NB4 (cell line): Measurements from ENCODE around the gene BCL11A.

ENCODE experiments used
- DNase-seq: peaks from one replicate; pipeline ENCODE4 v3.0.0; 2010; ENCODE audit warnings: low read depth
- H3K4me3 ChIP-seq: one replicate; pipeline ENCODE4 v1.5.1; 2011; ENCODE audit warnings: mild to moderate bottlenecking, low read depth, low read length, moderate library complexity
- CTCF ChIP-seq: IDR thresholded peaks from one replicate; pipeline ENCODE4 v1.5.1; 2012; ENCODE audit warnings: low read depth, low read length
- MAX ChIP-seq: IDR thresholded peaks from 2 replicates; pipeline ENCODE4 v1.6.1; 2011; ENCODE audit warnings: low read depth, low read length
- MYC ChIP-seq: IDR thresholded peaks from 2 replicates; pipeline ENCODE4 v1.6.1; 2011; ENCODE audit warnings: low read depth, low read length
- POLR2A ChIP-seq: IDR thresholded peaks from 2 replicates; pipeline ENCODE4 v1.6.1; 2011; ENCODE audit warnings: mild to moderate bottlenecking; ENCODE audit not compliant: insufficient read length; ENCODE audit errors: extremely low read depth

The BCL11A gene

DNA sequence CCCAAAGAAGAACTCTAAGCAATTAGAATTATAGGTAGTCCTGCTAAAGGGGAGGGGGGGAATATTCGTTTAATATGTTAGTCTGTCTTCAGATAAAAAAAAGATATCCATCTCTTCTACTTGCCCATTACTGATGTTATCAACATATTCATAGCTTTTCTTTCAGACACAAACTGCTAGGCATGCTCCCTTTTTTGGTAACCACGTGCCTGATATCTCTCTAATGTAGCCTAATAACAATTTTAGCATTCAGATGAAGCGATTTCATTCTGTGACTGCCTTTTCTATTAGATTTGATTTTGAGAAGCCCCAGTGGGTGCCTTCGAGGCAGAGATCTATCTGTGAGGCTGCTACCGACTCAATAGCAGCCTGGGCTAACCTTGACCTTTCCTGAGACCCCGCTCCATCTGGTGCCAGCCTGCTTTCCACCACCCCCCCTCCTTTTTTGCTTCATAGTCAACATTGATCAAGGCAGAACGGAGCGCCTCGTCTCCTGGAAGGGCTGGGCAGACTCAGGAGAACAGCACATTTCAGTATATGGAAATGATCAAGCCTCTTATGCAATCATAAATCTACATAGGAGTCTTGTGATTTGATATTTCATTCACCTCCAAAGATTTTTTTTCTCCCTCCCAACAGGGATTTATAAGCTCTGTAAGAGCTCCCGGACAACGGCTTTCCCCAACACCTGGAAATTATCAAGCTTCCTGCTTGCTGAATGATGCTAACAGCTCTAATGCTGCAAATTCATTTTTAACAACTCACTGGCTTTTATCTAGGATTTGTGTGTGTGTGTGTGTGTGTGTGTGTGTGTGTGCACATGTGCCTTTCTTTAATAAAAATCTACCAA, 14.7 kb upstream of the BCL11A start:
- TF ChIP-seq CTCF (no peak), MYC (no peak), POLR2A (no peak), MAX (no peak)
- no peak for DNase-seq
- H3K4me3 ChIP-seq: no peak overlapping the region

- DNase-seq: no peak
- TF ChIP-seq MAX (no peak), CTCF (no peak), MYC (no peak), POLR2A (no peak)
- no peak overlapping the region for H3K4me3 ChIP-seq
Measured at GRCh38 chr2:60567096-60567495, 13.6 kb upstream of the BCL11A start.

- peak; percentile 82 for DNase-seq
- TF ChIP-seq CTCF (peak; percentile 47), POLR2A (no peak)
- H3K4me3 ChIP-seq: no peak overlapping the region
Measured at GRCh38 chr2:60565472-60565871, 12.0 kb upstream of the BCL11A start.

DNA sequence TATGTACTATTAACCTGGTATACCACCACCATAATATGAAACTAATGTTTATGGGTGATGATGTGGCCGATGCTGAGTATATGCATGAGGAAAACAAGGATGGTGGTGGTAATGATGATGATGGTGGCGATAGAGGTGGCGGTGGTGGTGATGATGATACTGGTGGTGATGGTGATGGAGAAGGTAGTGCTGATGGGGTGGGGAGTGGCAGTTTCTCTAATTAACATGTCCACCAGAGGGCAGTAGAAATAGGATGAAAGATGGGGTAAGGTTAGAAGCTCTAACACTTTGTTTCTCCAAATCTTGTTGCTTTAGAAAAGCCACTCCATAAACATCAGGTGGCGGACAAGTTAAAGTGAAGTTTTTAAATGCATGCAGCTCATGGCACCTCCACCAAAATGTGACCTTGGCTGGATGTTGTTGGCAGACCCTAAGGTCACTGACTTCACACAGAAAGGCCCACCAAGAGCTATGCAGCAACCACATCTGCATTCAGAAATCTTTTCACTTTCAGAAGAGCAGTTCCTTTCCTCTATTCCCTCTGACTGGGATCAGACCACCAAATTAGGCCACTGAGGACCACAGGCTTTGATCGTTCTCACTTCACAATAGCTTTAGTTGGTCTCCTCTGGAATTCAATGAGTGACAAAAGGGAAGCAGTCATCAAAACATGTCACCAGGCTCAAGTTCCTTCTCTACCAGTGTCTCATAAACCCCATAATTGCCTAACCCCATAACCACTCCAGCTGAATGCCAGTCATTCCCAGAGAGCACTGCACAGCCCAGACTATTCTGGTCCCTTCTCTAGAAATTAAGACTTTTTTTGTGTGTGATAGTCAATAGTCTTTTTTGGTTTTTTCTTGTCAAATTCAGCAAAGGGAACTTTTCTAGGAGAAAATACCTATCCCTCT, 7.5 kb upstream of the BCL11A start:
- no peak overlapping the region for H3K4me3 ChIP-seq
- DNase-seq: peak; percentile 68
- TF ChIP-seq MAX (no peak), CTCF (peak; percentile 55)

DNA sequence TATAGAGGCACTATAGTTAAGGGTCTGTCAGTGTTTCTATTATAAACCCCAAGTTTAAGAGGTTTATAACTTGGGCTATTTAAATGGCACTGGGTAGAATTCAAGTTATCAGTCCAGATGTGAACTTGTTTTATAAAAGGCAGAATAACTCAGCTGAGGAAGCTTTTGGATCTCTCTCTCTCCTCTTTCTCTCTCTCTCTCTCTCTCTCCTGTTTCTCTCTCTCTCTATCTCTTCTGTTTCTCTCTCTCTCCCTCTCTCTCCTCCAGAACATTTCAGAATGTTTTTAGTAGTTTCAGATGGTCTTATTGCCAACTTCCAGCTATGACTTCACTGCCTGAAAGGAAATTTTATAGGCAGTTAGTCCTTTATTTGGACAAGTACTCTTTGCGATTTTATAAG, 6.4 kb upstream of the BCL11A start:
- DNase-seq: no peak
- H3K4me3 ChIP-seq: no peak overlapping the region
- TF ChIP-seq MAX (no peak), MYC (no peak), CTCF (no peak), POLR2A (no peak)
